CD4-positive, alpha-beta T cell treated with Interleukin-6 at 100 ng/mL for 8 hours (primary cell): Measurements from ENCODE around the gene PLXNA1.

Experiments
- DNase-seq: peaks from one replicate; pipeline ENCODE4 v3.0.0-alpha.2; 2020; ENCODE audit warnings: mixed read lengths, low spot score

Gene PLXNA1

GRCh38 chr3:127002195-127003174 lies 19.6 kb downstream of the PLXNA1 start:
- DNase-seq: no peak

- DNase-seq: no peak
These were observed 20.2 kb downstream of the PLXNA1 start for GRCh38 chr3:127003175-127003555.

- no peak for DNase-seq
These were observed 20.8 kb downstream of the PLXNA1 start for GRCh38 chr3:127003601-127004280.

GRCh38 chr3:127004641-127005397 lies 21.9 kb downstream of the PLXNA1 start:
- no peak for DNase-seq

GRCh38 chr3:127005864-127006500 lies 23.1 kb downstream of the PLXNA1 start:
- no peak for DNase-seq

- no peak for DNase-seq
These were observed 24.0 kb downstream of the PLXNA1 start for GRCh38 chr3:127006781-127007436.

GRCh38 chr3:127008236-127008635 lies 25.3 kb downstream of the PLXNA1 start:
- no peak for DNase-seq

GRCh38 chr3:127009531-127009930 lies 26.6 kb downstream of the PLXNA1 start:
- no peak for DNase-seq

GRCh38 chr3:127011270-127011992 lies 28.5 kb downstream of the PLXNA1 start:
- DNase-seq: no peak

GRCh38 chr3:127012091-127012490 lies 29.2 kb downstream of the PLXNA1 start:
- DNase-seq: no peak

- DNase-seq: no peak
These were observed 30.3 kb downstream of the PLXNA1 start for GRCh38 chr3:127013181-127013580.

GRCh38 chr3:127013758-127014535 lies 31.0 kb downstream of the PLXNA1 start:
- DNase-seq: no peak

- no peak for DNase-seq
These were observed 31.8 kb downstream of the PLXNA1 start for GRCh38 chr3:127014536-127015281.

- DNase-seq: no peak
These were observed 32.5 kb downstream of the PLXNA1 start for GRCh38 chr3:127015282-127016042.

- no peak for DNase-seq
These were observed 33.1 kb downstream of the PLXNA1 start for GRCh38 chr3:127016043-127016343.

- DNase-seq: no peak
These were observed 33.5 kb downstream of the PLXNA1 start for GRCh38 chr3:127016461-127016860.

GRCh38 chr3:127017229-127017628 lies 34.3 kb downstream of the PLXNA1 start:
- DNase-seq: no peak

GRCh38 chr3:127017781-127018180 lies 34.9 kb downstream of the PLXNA1 start:
- DNase-seq: no peak
